ENCODE measurements around the gene SPTY2D1. TPM values are rescaled to one million over a fixed set of nuclear protein-coding genes. Genes with fewer than 3 reads are reported as not detected.

Gene SPTY2D1
- polyA plus RNA-seq, 1 of the 3 experiments (the other 2 are of a cell fraction): 5.3 TPM

DNA sequence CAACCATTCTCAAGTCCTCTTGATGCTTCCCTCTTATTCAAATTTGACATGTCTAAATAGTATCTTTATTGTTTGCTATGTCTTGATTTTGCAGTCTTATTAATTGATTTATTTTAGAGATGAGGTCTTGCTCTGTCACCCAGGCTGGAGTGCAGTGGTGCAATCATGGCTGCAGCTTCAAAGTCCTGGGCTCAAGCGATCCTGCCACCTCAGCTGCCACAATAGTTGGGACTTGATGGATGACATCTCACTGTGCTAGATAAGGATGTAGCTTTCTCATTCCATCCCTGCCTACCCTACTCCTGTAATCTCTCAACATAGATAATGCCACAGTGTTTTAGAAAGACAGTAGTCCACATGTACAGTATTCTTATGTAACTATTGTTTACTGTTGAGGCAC lies 7.5 kb upstream of the SPTY2D1 start:
- H3K27ac ChIP-seq (ENCODE audit: low read depth in 2 of 2, low read length in 1 of 2): no peak overlapping the region
- H2AFZ ChIP-seq (ENCODE audit: low read depth): no peak overlapping the region
- DNase-seq: no peak
- H3K4me1 ChIP-seq (ENCODE audit: control insufficient read depth in 1 of 2, insufficient read depth in 2 of 2, low read depth in 1 of 2, low read length in 1 of 2): no peaks in the 10 kb centered on the region
- no peaks in the 10 kb centered on the region for H3K9me2 ChIP-seq
- no peaks in the 10 kb centered on the region for H3K9me3 ChIP-seq
- H3K4me3 ChIP-seq (ENCODE audit: low read depth in 2 of 2, low read length in 1 of 2): no peak overlapping the region
- no peak overlapping the region for H3K4me2 ChIP-seq
- peaks cover 6% of the 10 kb centered on the region; the same call in 1 of the 2 replicates for H3K27me3 ChIP-seq (ENCODE audit: insufficient read depth)
- ChIA-PET POLR2A (no interaction called here), CTCF (no interaction called here)
- H4K20me1 ChIP-seq (ENCODE audit: insufficient read depth): no peaks in the 10 kb centered on the region
- no peaks in the 10 kb centered on the region for H3F3A ChIP-seq (replicated peaks; ENCODE audit: insufficient read depth)
- H3K36me3 ChIP-seq (replicated peaks in 1 of 2; ENCODE audit: control insufficient read depth in 1 of 2, insufficient read depth in 2 of 2, low read length in 1 of 2): no peaks in the 10 kb centered on the region
- 0% methylated on average over 1 of the region's 1 CpG for WGBS (ENCODE audit: low lambda C conversion rate)
- no peak overlapping the region for H3K9ac ChIP-seq
- TF ChIP-seq USF1 (IDR thresholded peaks at IDR 0.05; ENCODE audit: borderline replicate concordance, low read depth) (no peak), FOXJ3 (CRISPR knock-in tag; IDR thresholded peaks at IDR 0.05) (no peak), MXI1 (IDR thresholded peaks at IDR 0.05; ENCODE audit: low read depth, low read length) (no peak)
- no peaks in the 10 kb centered on the region for H3K79me2 ChIP-seq (ENCODE audit: insufficient read depth)

DNA sequence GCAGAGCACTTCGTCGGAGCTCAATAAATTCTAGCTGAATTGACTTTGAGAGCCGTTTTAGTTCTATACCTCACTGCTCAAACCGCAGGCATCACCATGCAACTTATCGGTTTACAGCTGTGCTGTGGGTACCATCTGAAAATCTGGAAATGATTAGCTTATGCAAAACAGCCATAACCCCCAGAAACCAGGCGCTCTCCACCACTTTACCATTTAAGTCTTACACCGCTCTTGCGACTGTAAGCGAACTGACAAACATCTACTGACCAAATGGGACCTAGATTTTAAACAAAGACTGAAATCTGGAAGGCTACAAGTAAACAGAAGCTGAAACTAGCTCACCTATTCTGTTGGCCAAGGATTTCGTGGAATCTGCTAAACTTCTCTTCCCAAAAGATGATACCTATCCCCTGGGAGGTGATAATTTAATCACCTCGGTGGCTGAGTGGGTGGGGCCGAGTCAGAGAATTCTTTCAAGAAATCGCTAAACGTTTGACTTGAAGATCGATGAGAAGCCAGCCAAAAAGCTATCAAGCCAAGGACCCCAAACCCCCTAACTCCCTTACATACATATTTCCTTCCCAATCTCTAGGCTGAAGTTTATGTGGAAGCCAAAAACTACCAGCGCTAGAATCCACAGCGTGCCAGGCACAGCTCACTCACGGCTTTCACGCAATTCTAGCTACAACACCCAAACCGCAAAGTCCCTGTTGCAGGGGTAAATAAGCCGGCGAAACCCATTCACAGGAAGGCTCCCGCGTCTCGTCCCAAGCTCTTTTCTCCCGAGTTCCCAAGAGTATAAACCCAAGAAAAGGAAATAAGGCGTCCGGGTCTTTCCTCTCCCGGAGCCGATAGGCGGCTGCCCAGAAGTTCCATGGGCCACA lies 644 bp downstream of the SPTY2D1 start:
- H3K9me3 ChIP-seq: no peaks in the 10 kb centered on the region
- peak; percentile 54 for DNase-seq
- no peaks in the 10 kb centered on the region for H3K27me3 ChIP-seq (ENCODE audit: insufficient read depth)
- peak overlapping the region; percentile 84 for H3K4me2 ChIP-seq
- no peaks in the 10 kb centered on the region for H3K9me2 ChIP-seq
- peak overlapping the region; percentile 91 for H3K9ac ChIP-seq
- POLR2A ChIA-PET: interaction anchor here (0.7 to 1.7 kb wide), 6 partner anchors 31 to 107 kb away, joined by 3 to 8 read pairs (median 4); partner anchors contain the start of genes TSG101 and UEVLD
- CTCF ChIA-PET: interaction anchor here (1.0 to 3.8 kb wide), 5 partner anchors 10 to 142 kb away, joined by 3 to 14 read pairs (median 3); no protein-coding TSS in a partner anchor
- peak overlapping the region; percentile 64 for H2AFZ ChIP-seq (ENCODE audit: low read depth)
- 2% methylated on average over 31 of the region's 31 CpGs for WGBS (ENCODE audit: low lambda C conversion rate)
- H3K4me3 ChIP-seq (ENCODE audit: low read depth in 2 of 2, low read length in 1 of 2): peak overlapping the region; percentile 85 to 98
- H3F3A ChIP-seq (replicated peaks; ENCODE audit: insufficient read depth): no peaks in the 10 kb centered on the region
- H3K79me2 ChIP-seq (ENCODE audit: insufficient read depth): peaks cover 56% of the 10 kb centered on the region
- TF ChIP-seq ELF1 (IDR thresholded peaks at IDR 0.05) (no peak), MXI1 (IDR thresholded peaks at IDR 0.05; ENCODE audit: low read depth, low read length) (peak; percentile 48; the same call in 1 of the 2 replicates), GABPA (IDR thresholded peaks at IDR 0.05; ENCODE audit: low read depth) (no peak), GATA2 (CRISPR knock-in tag; IDR thresholded peaks at IDR 0.05) (no peak), MAX (IDR thresholded peaks at IDR 0.05; ENCODE audit: low read depth) (no peak), RXRA (IDR thresholded peaks at IDR 0.05; ENCODE audit: borderline replicate concordance, low read depth) (no peak), YY1 (IDR thresholded peaks at IDR 0.05; ENCODE audit: low read depth) (0 out of 2 replicates have a peak, but pooled peaks have one; percentile 14), TEAD4 (IDR thresholded peaks at IDR 0.05; ENCODE audit: borderline replicate concordance, insufficient read depth) (no peak), TCF12 (IDR thresholded peaks at IDR 0.05) (peak; percentile 67), SMC3 (IDR thresholded peaks at IDR 0.05; ENCODE audit: low read depth, low read length) (no peak)
- H3K36me3 ChIP-seq (replicated peaks in 1 of 2; ENCODE audit: control insufficient read depth in 1 of 2, insufficient read depth in 2 of 2, low read length in 1 of 2): no peaks in the 10 kb centered on the region
- peak overlapping the region; percentile 69 to 93 for H3K27ac ChIP-seq (ENCODE audit: low read depth in 2 of 2, low read length in 1 of 2)
- peaks cover 8 to 9% of the 10 kb centered on the region in 2 experiments; a peak in 3 of 4 replicates for H3K4me1 ChIP-seq (ENCODE audit: control insufficient read depth in 1 of 2, insufficient read depth in 2 of 2, low read depth in 1 of 2, low read length in 1 of 2)
- peaks cover 37% of the 10 kb centered on the region for H4K20me1 ChIP-seq (ENCODE audit: insufficient read depth)

All from SK-N-SH (cell line).